IMR-90 (cell line): ENCODE results near the gene IGSF8. TPM values are rescaled to one million over a fixed set of nuclear protein-coding genes. Genes with fewer than 3 reads are reported as not detected.

Experiments
- ATAC-seq: fragments of 200-7000 bp; cut with Tn5 transposase; 2 replicates; pipeline ENCODE4 v1.9.1; 2020; ENCODE audit warnings: low read depth, mild to moderate bottlenecking, moderate library complexity
- BruUV-seq: library from RNA; stranded (reverse); fragments of 400-500 nt; replicated peaks from 2 replicates; lab custom pipeline; 2021; lab: Mats Ljungman, UMichigan
- CTCF ChIA-PET: fragments of 300-600 bp; formaldehyde crosslinking; extraction: SDS; loops from one replicate; lab custom pipeline; 2021; ENCODE audit warnings: antibody characterized with exemption; lab: Yijun Ruan, JAX
- POLR2A ChIA-PET: fragments of 300-600 bp; sonication (Branson Sonifier 250); formaldehyde crosslinking; loops from one replicate; lab custom pipeline; 2022; ENCODE audit warnings: antibody characterized with exemption; ENCODE audit not compliant: unreplicated experiment; lab: Charles Lee
- DNase-seq: peaks from one replicate; pipeline ENCODE4 v3.0.0; 2013
- H2AFZ ChIP-seq: replicated peaks from 2 replicates; pipeline ENCODE3; 2013; ENCODE audit warnings: low read length, mild to moderate bottlenecking; ENCODE audit not compliant: poor library complexity
- H2AK5ac ChIP-seq: 2 replicates; pipeline ENCODE4 v1.6.1; 2013; ENCODE audit warnings: low read depth, low read length, inconsistent platforms
- H2AK9ac ChIP-seq: replicated peaks from 2 replicates; pipeline ENCODE3; 2013; ENCODE audit warnings: mild to moderate bottlenecking, low read depth, low read length, moderate library complexity; ENCODE audit not compliant: poor library complexity
- H2BK120ac ChIP-seq: 2 replicates; pipeline ENCODE4 v1.6.1; 2013; ENCODE audit warnings: low read depth, low read length, inconsistent platforms
- H2BK15ac ChIP-seq: 3 replicates; pipeline ENCODE4 v1.6.1; 2013; ENCODE audit warnings: low read depth, low read length, inconsistent platforms
- H2BK20ac ChIP-seq: 2 replicates; pipeline ENCODE4 v1.6.1; 2013; ENCODE audit warnings: low read depth, mild to moderate bottlenecking, inconsistent platforms, low read length, moderate library complexity
- H2BK5ac ChIP-seq: 2 replicates; pipeline ENCODE4 v1.6.1; 2013; ENCODE audit warnings: mild to moderate bottlenecking, low read depth, low read length, inconsistent platforms; ENCODE audit not compliant: poor library complexity, severe bottlenecking
- H3K14ac ChIP-seq: replicated peaks from 2 replicates; pipeline ENCODE4 v1.6.1; 2013; ENCODE audit warnings: low read depth, low read length, inconsistent platforms
- H3K18ac ChIP-seq: 2 replicates; pipeline ENCODE4 v1.6.1; 2013; ENCODE audit warnings: low read depth, low read length, control low read depth
- H3K23ac ChIP-seq: 2 replicates; pipeline ENCODE4 v1.6.1; 2013; ENCODE audit warnings: low read depth, low read length, inconsistent platforms
- H3K27ac ChIP-seq: 2 replicates; pipeline ENCODE4 v1.5.1; 2013; ENCODE audit warnings: mild to moderate bottlenecking, control low read depth, low read length; ENCODE audit not compliant: insufficient read depth
- H3K27me3 ChIP-seq: 2 replicates; pipeline ENCODE4 v1.6.1; 2013; ENCODE audit warnings: low read length; ENCODE audit not compliant: control insufficient read depth, insufficient read depth
- H3K36me3 ChIP-seq: 2 replicates; pipeline ENCODE4 v1.6.1; 2013; ENCODE audit warnings: low read length, mixed read lengths; ENCODE audit not compliant: control insufficient read depth, insufficient read depth
- H3K4ac ChIP-seq: 2 replicates; pipeline ENCODE4 v1.6.1; 2013; ENCODE audit warnings: low read depth, low read length, inconsistent platforms
- H3K4me1 ChIP-seq: 2 replicates; pipeline ENCODE4 v1.6.1; 2013; ENCODE audit warnings: low read length, mixed read lengths; ENCODE audit not compliant: control insufficient read depth, insufficient read depth
- H3K4me2 ChIP-seq: 2 replicates; pipeline ENCODE4 v1.6.1; 2013; ENCODE audit warnings: low read depth, mild to moderate bottlenecking, control low read depth, low read length, moderate library complexity
- H3K4me3 ChIP-seq: 2 replicates; pipeline ENCODE4 v1.5.1; 2013; ENCODE audit warnings: low read depth, mild to moderate bottlenecking, control low read depth, low read length, moderate library complexity; ENCODE audit not compliant: insufficient read depth
- H3K56ac ChIP-seq: 2 replicates; pipeline ENCODE4 v1.6.1; 2013; ENCODE audit warnings: low read length, inconsistent platforms; ENCODE audit not compliant: insufficient read depth; ENCODE audit errors: extremely low read depth
- H3K79me1 ChIP-seq, 2 experiments: 2 replicates each; pipeline ENCODE4 v1.6.1; 2013; ENCODE audit warnings: low read length in 2 of 2, inconsistent platforms in 1 of 2, low read depth in 1 of 2
- H3K9ac ChIP-seq: 2 replicates; pipeline ENCODE4 v1.6.1; 2013; ENCODE audit warnings: low read depth, low read length, control low read depth
- H3K9me1 ChIP-seq: 2 replicates; pipeline ENCODE4 v1.6.1; 2013; ENCODE audit warnings: low read length, inconsistent platforms; ENCODE audit not compliant: insufficient read depth
- H3K9me3 ChIP-seq: 2 replicates; pipeline ENCODE4 v1.6.1; 2013; ENCODE audit warnings: low read length; ENCODE audit not compliant: control insufficient read depth, insufficient read depth
- H4K20me1 ChIP-seq: 2 replicates; pipeline ENCODE4 v1.6.1; 2013; ENCODE audit warnings: low read length, inconsistent platforms; ENCODE audit not compliant: insufficient read depth
- H4K5ac ChIP-seq: 2 replicates; pipeline ENCODE4 v1.6.1; 2013; ENCODE audit warnings: mild to moderate bottlenecking, low read depth, low read length, control low read depth
- H4K8ac ChIP-seq, 2 experiments: 2 replicates each; pipeline ENCODE4 v1.6.1; 2013; ENCODE audit warnings: low read depth in 2 of 2, low read length in 2 of 2, control low read depth in 1 of 2, inconsistent platforms in 1 of 2
- H4K91ac ChIP-seq: 2 replicates; pipeline ENCODE4 v1.6.1; 2013; ENCODE audit warnings: low read depth, low read length, inconsistent platforms; ENCODE audit not compliant: insufficient read depth
- CHD1 ChIP-seq: IDR thresholded peaks from 2 replicates; pipeline ENCODE4 v1.6.1; 2012; ENCODE audit warnings: low read depth, low read length, improper control_type of control experiment
- CTCF ChIP-seq: conservative IDR thresholded peaks from 2 replicates; pipeline ENCODE4 v1.5.1; 2012; ENCODE audit warnings: mild to moderate bottlenecking, low read depth, low read length, improper control_type of control experiment
- FOS ChIP-seq: fragments of 150-350 bp; IDR thresholded peaks from 2 replicates; pipeline ENCODE4 v1.6.1; 2016; ENCODE audit warnings: low read depth, low read length
- MAFK ChIP-seq: IDR thresholded peaks from 2 replicates; pipeline ENCODE4 v1.6.1; 2012; ENCODE audit warnings: low read depth, low read length, improper control_type of control experiment
- MAZ ChIP-seq: IDR thresholded peaks from 2 replicates; pipeline ENCODE4 v1.6.1; 2012; ENCODE audit warnings: low read depth, mild to moderate bottlenecking, low read length, improper control_type of control experiment, moderate library complexity, borderline replicate concordance
- MXI1 ChIP-seq: IDR thresholded peaks from 2 replicates; pipeline ENCODE4 v1.6.1; 2012; ENCODE audit warnings: low read depth, mild to moderate bottlenecking, low read length, moderate library complexity, borderline replicate concordance
- NFE2L2 ChIP-seq: fragments of 150-350 bp; IDR thresholded peaks from 2 replicates; pipeline ENCODE4 v1.6.1; 2016; ENCODE audit warnings: low read depth, mild to moderate bottlenecking, low read length
- RCOR1 ChIP-seq: IDR thresholded peaks from 2 replicates; pipeline ENCODE4 v1.6.1; 2012; ENCODE audit warnings: mild to moderate bottlenecking, low read length, improper control_type of control experiment; ENCODE audit not compliant: insufficient replicate concordance
- WGBS, 2 experiments: methylation state at CpG; one replicate each; pipeline versions ENCODE4 v1.1.5 to v1.1.7; 2013; ENCODE audit warnings: missing lambda C conversion rate in 2 of 2; ENCODE audit not compliant: insufficient read length in 1 of 2; ENCODE audit errors: extremely low coverage in 2 of 2; 5-methylcytosine and 5-hydroxymethylcytosine counted together
- dilution Hi-C: fragments of 300-500 bp; cut with HindIII; formaldehyde crosslinking; loops from one replicate; pipeline ENCODE4 v1.14.3; 2018; ENCODE audit warnings: low sequenced_read_pairs; ENCODE audit not compliant: unreplicated experiment
- in situ Hi-C: fragments of 300-500 bp; cut with MboI; formaldehyde crosslinking; loops from 3 replicates; pipeline ENCODE4 v1.14.3; 2019; ENCODE audit warnings: low sequenced_read_pairs, inconsistent platforms, mixed read lengths
- intact Hi-C: fragments of 100-400 bp; cut with micrococcal nuclease; formaldehyde crosslinking; loops from 2 replicates; pipeline ENCODE4 v1.10.0; 2022
- polyA plus RNA-seq, 3 experiments: library from polyadenylated mRNA; depleted of rRNA; stranded (reverse); fragments of >200 nt; gene quantifications; 2 replicates each; pipeline ENCODE4 v1.2.3, GENCODE V29; 2012; ENCODE audit warnings: low replicate concordance in 1 of 3
- total RNA-seq: library from RNA; depleted of rRNA; stranded (reverse); fragments of >200 nt; gene quantifications from 2 replicates; pipeline ENCODE4 v1.2.3, GENCODE V29; 2012
- TF ChIP-seq, protein P1 (sequence below): fragments of 150-350 bp; IDR thresholded peaks from 2 replicates; pipeline ENCODE4 v1.6.1; 2017; ENCODE audit warnings: mild to moderate bottlenecking, antibody characterized with exemption, low read length, low read depth

IGSF8 gene
- total and polyA plus RNA-seq, 2 of the 4 experiments (the other 2 are of a cell fraction), result 8.8 to 25.2 TPM

DNA sequence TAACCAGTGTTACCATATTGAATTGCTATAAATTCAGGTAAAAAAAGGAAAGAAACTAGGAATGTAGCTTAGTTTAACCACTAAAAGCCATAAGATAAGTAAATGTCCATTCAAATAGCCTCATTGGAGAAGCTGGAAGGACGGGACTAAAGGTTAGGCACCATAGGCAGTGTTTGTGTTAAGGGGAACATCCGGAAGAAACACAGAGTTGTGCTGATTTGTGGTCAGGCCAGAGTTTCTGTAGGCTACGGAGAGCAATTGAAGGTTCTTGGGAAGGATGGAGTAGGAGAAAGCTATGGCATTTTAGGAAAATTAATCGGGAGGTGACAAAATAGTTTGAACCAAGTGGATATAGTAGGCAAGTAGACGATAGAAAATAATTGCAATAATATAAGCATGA lies 27.1 kb downstream of the IGSF8 start:
- Histone ChIP-seq H3K9ac (no peak overlapping the region), H3K36me3 (no peaks in the 10 kb centered on the region), H3K23ac (no peak overlapping the region), H3K27me3 (peaks cover 65% of the 10 kb centered on the region), H3K4me1 (no peaks in the 10 kb centered on the region), H4K91ac (no peak overlapping the region), H3K79me1 (no peaks in the 10 kb centered on the region), H4K8ac (no peak overlapping the region), H3K18ac (no peak overlapping the region), H2BK120ac (no peak overlapping the region), H2AFZ (no peak overlapping the region), H2BK15ac (no peak overlapping the region), H2AK9ac (no peak overlapping the region), H2BK5ac (no peak overlapping the region), H2AK5ac (no peak overlapping the region), H3K56ac (no peak overlapping the region), H3K14ac (no peak overlapping the region), H3K9me3 (no peaks in the 10 kb centered on the region), H3K9me1 (no peaks in the 10 kb centered on the region), H3K4me3 (no peak overlapping the region), H2BK20ac (no peak overlapping the region), H3K27ac (no peak overlapping the region), H4K5ac (no peak overlapping the region), H3K4me2 (no peak overlapping the region), H3K4ac (no peak overlapping the region), H4K20me1 (no peaks in the 10 kb centered on the region)
- TF ChIP-seq, protein P1, sequence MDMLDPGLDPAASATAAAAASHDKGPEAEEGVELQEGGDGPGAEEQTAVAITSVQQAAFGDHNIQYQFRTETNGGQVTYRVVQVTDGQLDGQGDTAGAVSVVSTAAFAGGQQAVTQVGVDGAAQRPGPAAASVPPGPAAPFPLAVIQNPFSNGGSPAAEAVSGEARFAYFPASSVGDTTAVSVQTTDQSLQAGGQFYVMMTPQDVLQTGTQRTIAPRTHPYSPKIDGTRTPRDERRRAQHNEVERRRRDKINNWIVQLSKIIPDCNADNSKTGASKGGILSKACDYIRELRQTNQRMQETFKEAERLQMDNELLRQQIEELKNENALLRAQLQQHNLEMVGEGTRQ, result no peak
- TF ChIP-seq FOS, result no peak
- no peak for TF ChIP-seq MAFK
- no peak for TF ChIP-seq RCOR1
- TF ChIP-seq CHD1, result no peak
- no peak for TF ChIP-seq NFE2L2
- TF ChIP-seq CTCF, result no peak
- no peak for TF ChIP-seq MXI1
- no peak for TF ChIP-seq MAZ
- in situ Hi-C loops, result no loop called here
- WGBS, 2 experiments, result 80% methylated on average over 2 of the region's 5 CpGs; no CpG with 5 or more reads in 1 of the 2 experiments
- no TSS peak for BruUV-seq
- POLR2A ChIA-PET, result no interaction called here
- CTCF ChIA-PET, result interaction anchor here (0.9 to 1.8 kb wide), 3 partner anchors 15 to 25 kb away, joined by 3 to 7 read pairs (median 3); no protein-coding TSS in a partner anchor
- dilution Hi-C loops, result no loop called here
- DNase-seq, result no peak
- intact Hi-C loops, result no loop called here
- no peak for ATAC-seq
